HG03460 (cell line): ENCODE results near the gene MYL12A.
"Not testable (repeated sequence)": the region's sequence is repeated elsewhere in the genome, so short reads cannot be mapped to it uniquely, and the experiment has no call there.

Experiments
- ATAC-seq: cut with Tn5 transposase; IDR thresholded peaks from one replicate; pipeline ENCODE4 v1.9.1; 2021; ENCODE audit not compliant: unreplicated experiment

Gene MYL12A

GRCh38 chr18:3247240-3248061 lies at the start of gene MYL12A:
TSS of gene MYL12A (plus strand) at chr18:3247801. CDS start at chr18:3253248, 5,447 bp downstream.
- ATAC-seq, result peak; percentile 79

- not testable (repeated sequence) for ATAC-seq
Measured at GRCh38 chr18:3198260-3198860, 49.2 kb upstream of the MYL12A start.

GRCh38 chr18:3199942-3200645 lies 47.5 kb upstream of the MYL12A start:
- no peak for ATAC-seq

- no peak for ATAC-seq
Measured at GRCh38 chr18:3205239-3205638, 42.4 kb upstream of the MYL12A start.

- ATAC-seq, result no peak
Measured at GRCh38 chr18:3207565-3207964, 40.0 kb upstream of the MYL12A start.

GRCh38 chr18:3209859-3210569 lies 37.6 kb upstream of the MYL12A start:
- peak; percentile 83 for ATAC-seq

- ATAC-seq, result no peak
Measured at GRCh38 chr18:3211236-3211992, 36.2 kb upstream of the MYL12A start.

- no peak for ATAC-seq
Measured at GRCh38 chr18:3212657-3213056, 34.9 kb upstream of the MYL12A start.

GRCh38 chr18:3213300-3214059 lies 34.1 kb upstream of the MYL12A start:
- ATAC-seq, result no peak

- ATAC-seq, result no peak
Measured at GRCh38 chr18:3214855-3215637, 32.6 kb upstream of the MYL12A start.

- ATAC-seq, result no peak
Measured at GRCh38 chr18:3216987-3217386, 30.6 kb upstream of the MYL12A start.

- ATAC-seq, result no peak
Measured at GRCh38 chr18:3217948-3218647, 29.5 kb upstream of the MYL12A start.

GRCh38 chr18:3218819-3219218 lies 28.8 kb upstream of the MYL12A start:
- no peak for ATAC-seq

- ATAC-seq, result no peak
Measured at GRCh38 chr18:3219241-3219630, 28.4 kb upstream of the MYL12A start.

GRCh38 chr18:3219631-3220335 lies 27.8 kb upstream of the MYL12A start, which contains the start of gene MYOM1:
TSS of gene MYOM1 (minus strand) at chr18:3219968. CDS start at chr18:3215223, 4,745 bp downstream.
- ATAC-seq, result no peak

- ATAC-seq, result not testable (repeated sequence)
Measured at GRCh38 chr18:3220868-3221267, 26.7 kb upstream of the MYL12A start.

- ATAC-seq, result no peak
Measured at GRCh38 chr18:3221496-3221895, 26.1 kb upstream of the MYL12A start.

GRCh38 chr18:3223356-3223755 lies 24.2 kb upstream of the MYL12A start:
- ATAC-seq, result no peak
